ENCODE data around the gene CPNE5.
A peak's percentile ranks its signal among the peaks of the same experiment; 100 is the strongest.

The CPNE5 gene

DNA sequence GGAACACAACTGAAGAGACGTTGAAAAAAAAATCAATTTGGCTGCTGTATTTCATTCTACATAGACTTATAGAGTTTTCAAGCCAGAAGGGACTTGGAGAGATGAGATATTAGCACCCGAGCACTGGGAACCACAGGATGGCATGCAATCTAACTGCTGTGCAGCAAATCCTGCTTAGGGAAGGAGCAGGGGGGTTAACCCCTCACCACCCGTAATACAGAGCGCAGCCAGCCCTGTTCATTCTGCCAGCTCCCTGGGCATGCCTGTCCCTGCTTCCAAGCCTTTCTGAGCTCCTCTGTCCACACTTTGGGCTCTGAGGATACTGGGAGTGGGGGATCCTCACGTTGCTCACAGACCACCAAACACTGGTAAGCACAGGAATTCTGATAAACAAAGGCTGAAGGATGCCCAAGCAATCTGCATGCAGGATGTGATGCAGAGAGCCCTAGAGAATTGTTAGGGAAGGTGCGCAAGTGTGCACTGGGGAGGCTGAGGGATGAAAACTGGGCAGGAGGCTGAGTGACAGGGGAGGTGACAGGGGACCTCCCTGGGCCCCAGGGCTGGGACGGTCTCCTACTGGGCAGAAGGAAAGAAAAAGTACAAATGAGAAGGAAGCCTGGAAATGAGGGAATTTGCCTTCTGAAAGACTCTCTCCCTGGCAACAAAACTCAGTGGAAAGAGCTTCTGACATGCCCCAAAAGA, 34.0 kb downstream of the CPNE5 start:
- TF ChIP-seq CTCF (IDR thresholded peaks at IDR 0.05; ENCODE audit: low read depth, low read length): no peak
- no peaks in the 10 kb centered on the region for H3K27me3 ChIP-seq
- H3K9me3 ChIP-seq: no peaks in the 10 kb centered on the region
- no peak for DNase-seq
- no peaks in the 10 kb centered on the region for H3K36me3 ChIP-seq
- H3K4me1 ChIP-seq: no peaks in the 10 kb centered on the region
- no peak overlapping the region for H3K4me3 ChIP-seq (ENCODE audit: low read depth, low read length)

GRCh38 chr6:36804563-36804962, 34.7 kb downstream of the CPNE5 start:
- no peaks in the 10 kb centered on the region for H3K36me3 ChIP-seq
- H3K4me3 ChIP-seq (ENCODE audit: low read depth, low read length): no peak overlapping the region
- TF ChIP-seq CTCF (IDR thresholded peaks at IDR 0.05; ENCODE audit: low read depth, low read length): no peak
- no peaks in the 10 kb centered on the region for H3K4me1 ChIP-seq
- no peaks in the 10 kb centered on the region for H3K9me3 ChIP-seq
- DNase-seq: no peak
- no peaks in the 10 kb centered on the region for H3K27me3 ChIP-seq

DNA sequence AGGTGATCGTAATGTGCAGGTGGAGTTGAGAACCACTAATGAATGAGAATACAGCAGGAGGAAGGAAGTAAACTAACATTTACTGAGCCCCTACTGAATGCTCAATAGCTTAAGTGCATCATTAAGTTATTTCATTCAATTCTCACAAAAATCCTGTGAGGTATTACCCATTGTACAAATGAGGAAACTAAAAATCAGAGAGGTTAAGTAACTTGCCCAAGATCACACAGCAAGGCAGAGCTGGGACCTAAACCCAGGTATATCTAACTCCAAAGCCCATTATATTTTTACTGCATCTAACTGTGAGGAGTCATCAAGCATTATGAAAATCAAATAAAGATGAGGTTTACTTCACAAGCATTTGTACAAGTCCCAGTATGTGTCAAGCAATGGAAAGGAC, 35.3 kb downstream of the CPNE5 start:
- Histone ChIP-seq H3K9me3 (no peaks in the 10 kb centered on the region), H3K27me3 (no peaks in the 10 kb centered on the region), H3K4me1 (no peaks in the 10 kb centered on the region), H3K36me3 (no peaks in the 10 kb centered on the region), H3K4me3 (ENCODE audit: low read depth, low read length) (no peak overlapping the region)
- DNase-seq: no peak
- no peak for TF ChIP-seq CTCF (IDR thresholded peaks at IDR 0.05; ENCODE audit: low read depth, low read length)

DNA sequence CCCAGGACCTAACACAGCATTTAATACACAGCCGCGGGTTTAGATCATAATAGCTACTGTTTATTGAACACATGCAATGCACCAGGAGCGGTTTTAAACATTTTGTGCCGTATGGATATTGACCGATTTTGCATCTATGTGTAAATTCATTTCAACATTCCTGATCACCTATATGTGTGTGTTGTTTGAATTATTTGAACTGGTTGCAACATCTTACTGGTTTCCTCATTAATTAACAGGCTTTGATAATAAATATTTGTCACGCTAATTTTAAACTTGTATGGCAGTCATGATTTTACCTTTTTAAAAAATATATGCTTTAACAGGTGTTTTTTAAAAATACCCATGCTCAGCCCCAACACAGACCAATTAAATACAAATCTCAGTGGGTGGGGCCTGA, 35.8 kb downstream of the CPNE5 start:
- no peak overlapping the region for H3K4me3 ChIP-seq (ENCODE audit: low read depth, low read length)
- no peaks in the 10 kb centered on the region for H3K36me3 ChIP-seq
- no peak for TF ChIP-seq CTCF (IDR thresholded peaks at IDR 0.05; ENCODE audit: low read depth, low read length)
- H3K9me3 ChIP-seq: no peaks in the 10 kb centered on the region
- no peaks in the 10 kb centered on the region for H3K4me1 ChIP-seq
- H3K27me3 ChIP-seq: no peaks in the 10 kb centered on the region
- DNase-seq: no peak

- peak; percentile 53 for DNase-seq
Measured at GRCh38 chr6:36800223-36801076, 38.8 kb downstream of the CPNE5 start.

More at GRCh38 chr6:36800223-36801076, 38.8 kb downstream of the CPNE5 start:
- no peaks in the 10 kb centered on the region for H3K9me3 ChIP-seq
- no peaks in the 10 kb centered on the region for H3K27me3 ChIP-seq
- TF ChIP-seq CTCF (IDR thresholded peaks at IDR 0.05; ENCODE audit: low read depth, low read length): no peak
- no peaks in the 10 kb centered on the region for H3K4me1 ChIP-seq
- no peaks in the 10 kb centered on the region for H3K36me3 ChIP-seq
- H3K4me3 ChIP-seq (ENCODE audit: low read depth, low read length): no peak overlapping the region
